Heart left ventricle (tissue), 13 donors: ENCODE results near the gene TRIM25.

Experiments used
- CTCF ChIP-seq, 12 donors: fragments of 200-600 bp; sonication (generic) in 4 of 12; IDR thresholded peaks; one replicate each; pipeline versions ENCODE4 v1.5.0 to v1.8.0; 2018 to 2022; ENCODE audit warnings: antibody characterized with exemption in 12 of 12, mild to moderate bottlenecking in 5 of 12
- POLR2A ChIP-seq, 2 donors: fragments of 450-650 bp; IDR thresholded peaks; one replicate each; pipeline ENCODE4 v1.6.1; 2017; ENCODE audit warnings: antibody characterized with exemption in 2 of 2, mild to moderate bottlenecking in 2 of 2, moderate library complexity in 2 of 2
- donor health status: ischemic (EF 13 %, LVEDD 7.1; RV severe dilation, severe dysfunction).
- donor health status: DM: no; HTN: yes; CAD: no.
- donor health status: DM: no; HTN: no; CAD: no.
- donor health status: ischemic (EF 25% LVEDD 6.9; RV normal size, moderate dysfunction).
- donor health status: ischemic (EF 25% LVEDD 5.7; RV mildly dilated, moderate dysfunction).
- donor health status: ischemic (EF 35%, LVEDD 5.7; RV mildly dilated, moderate dysfunction).
- donor health status: nonischemic (EF 11% LVEDD 7.7; RV severe dilation, severe dysfunction).
- donor health status: DM: yes; HTN: yes; CAD: no.
- donor health status: PGD.
- donor health status: ischemic (EF 29% LVEDD 5.4; RV normal size, mild dysfunction).
- donor health status: nonischemic (EF 23%, LVEDD 6.1; RV moderate dilation, normal function).

DNA sequence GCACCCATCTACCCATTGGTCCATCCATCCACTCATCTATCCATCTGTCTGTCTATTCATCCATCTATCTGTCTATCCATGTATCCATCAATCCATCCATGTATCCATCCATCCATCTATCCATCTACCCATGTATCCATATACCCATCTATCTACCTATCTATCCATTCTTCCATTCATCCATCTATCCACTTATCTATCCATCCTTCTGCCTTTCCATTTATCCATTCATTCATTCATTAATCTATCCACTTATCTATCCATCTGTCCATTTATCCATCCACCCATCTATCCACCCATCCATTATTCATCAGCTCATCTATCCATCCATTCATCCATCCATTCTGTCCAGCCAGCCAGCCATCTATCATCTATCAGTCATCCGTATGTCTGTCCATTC lies 21.5 kb downstream of the TRIM25 start:
- TF ChIP-seq POLR2A (IDR thresholded peaks at IDR 0.05) = no peak
- TF ChIP-seq CTCF (IDR thresholded peaks at IDR 0.05) = no peak
